Activated T-cell treated with anti-CD3 and anti-CD28 coated beads, Interleukin-2, amount 50 U/mL, for 48 hours (primary cell): ENCODE results near the gene SLC22A15.
A peak's percentile ranks its signal among the peaks of the same experiment; 100 is the strongest.
"Not testable (repeated sequence)": the region's sequence is repeated elsewhere in the genome, so short reads cannot be mapped to it uniquely, and the experiment has no call there.

ENCODE experiments used
- DNase-seq, 2 experiments: peaks; one replicate each; pipeline ENCODE4 v3.0.0-alpha.2; 2020

Gene SLC22A15

DNA sequence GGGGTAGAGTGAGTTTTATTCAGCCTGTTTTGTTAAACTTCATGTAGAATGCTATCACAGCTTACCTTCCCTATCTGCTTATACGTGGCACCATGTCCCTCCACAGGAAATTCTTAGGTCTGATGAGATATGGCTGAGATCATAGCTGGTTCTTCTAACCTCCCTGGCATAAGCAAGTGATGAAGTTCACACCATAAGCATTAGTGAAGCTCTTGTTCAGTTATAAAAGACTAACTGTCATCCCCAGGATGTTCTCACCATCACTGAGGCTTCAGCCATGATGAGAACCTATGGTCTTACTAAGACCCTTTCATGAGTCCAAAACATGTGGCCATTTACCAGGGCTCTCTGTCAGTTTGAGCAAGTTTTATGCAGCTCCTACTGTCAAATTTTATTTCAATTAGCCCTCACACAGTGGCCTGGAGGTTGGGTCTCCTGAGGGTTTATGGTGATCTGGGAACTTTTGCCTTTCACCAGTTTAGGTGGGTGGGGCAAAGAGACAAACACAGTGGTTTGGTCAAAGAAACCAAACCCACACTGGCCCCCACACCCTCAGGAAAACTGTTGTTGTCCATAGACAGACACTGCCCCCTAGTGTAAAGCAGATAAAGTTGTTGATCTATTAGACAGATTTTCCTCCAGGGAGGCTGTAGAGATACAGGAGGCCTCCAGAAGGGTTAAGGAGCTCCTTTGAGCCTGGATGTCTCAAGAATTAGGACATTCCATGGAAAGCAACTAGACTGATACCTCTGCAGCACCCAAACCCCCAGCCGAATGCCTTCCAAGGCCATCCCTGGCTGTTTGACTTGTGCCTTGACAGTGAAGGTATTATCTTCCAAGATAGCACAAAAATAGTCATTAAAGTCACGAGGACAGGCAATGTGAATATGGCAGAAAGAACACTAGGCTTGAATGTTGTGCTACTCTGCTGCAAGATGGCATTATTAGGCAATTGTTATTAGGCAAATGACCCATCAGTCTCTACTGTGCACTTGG is 5.0 kb downstream of the SLC22A15 start:
- DNase-seq: peak; percentile 24 to 28

DNA sequence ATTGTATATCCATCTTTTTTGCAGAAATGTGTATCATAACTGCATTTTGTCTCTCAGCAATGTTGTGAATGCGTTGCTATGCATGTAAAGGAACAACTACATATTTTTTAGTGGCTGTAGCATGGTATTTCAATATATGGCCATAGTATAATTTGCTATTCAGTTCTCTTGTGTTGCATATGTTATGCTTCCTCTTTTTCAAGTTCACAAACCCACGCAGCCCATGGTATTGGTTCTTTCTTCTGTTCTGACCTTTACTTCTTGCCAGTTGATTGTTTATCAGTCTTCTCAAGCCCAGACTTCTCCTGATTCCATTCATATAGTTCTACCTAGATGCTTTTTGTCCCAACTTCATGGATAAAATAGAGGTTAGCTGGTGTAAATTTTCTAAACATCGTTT is 6.1 kb downstream of the SLC22A15 start:
- DNase-seq: no peak

DNA sequence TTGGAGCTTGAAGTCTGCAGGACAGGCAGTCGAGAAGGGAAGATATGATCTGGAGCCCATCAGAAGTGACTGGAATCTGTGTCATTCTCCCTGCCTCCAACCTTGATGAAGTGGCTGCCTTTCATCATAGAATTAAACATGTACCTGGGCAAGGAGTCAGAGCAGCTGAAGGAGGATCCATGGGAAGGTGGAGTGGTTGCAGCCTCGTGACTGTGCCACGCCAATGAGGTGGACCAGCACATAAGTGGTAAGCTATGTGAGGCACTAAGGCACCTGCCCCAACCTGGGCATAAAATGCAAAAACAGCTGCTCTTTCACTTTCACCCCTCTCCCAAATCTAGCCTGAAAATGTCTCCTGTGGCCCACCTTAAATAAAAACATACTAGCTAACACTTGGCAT is 7.3 kb downstream of the SLC22A15 start:
- DNase-seq: no peak

DNA sequence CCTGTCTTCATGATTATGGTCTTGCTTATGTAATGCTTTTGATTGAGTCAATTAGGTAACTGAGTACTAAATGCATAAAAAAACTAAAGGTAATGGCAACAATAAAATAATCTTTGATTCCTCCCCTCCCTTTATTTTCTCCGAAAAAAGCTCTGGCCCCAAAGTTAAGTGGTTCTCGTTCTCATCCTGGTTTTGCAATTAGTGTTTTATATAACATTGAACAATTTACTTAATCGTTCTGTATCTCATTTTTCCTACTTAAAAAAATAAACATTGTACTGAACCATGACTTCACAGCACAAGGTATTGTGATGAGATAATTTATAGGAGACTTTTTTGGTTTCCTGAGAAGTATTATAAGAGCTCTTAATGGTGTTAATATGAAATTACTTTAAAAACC is 11.3 kb downstream of the SLC22A15 start:
- no peak for DNase-seq

DNA sequence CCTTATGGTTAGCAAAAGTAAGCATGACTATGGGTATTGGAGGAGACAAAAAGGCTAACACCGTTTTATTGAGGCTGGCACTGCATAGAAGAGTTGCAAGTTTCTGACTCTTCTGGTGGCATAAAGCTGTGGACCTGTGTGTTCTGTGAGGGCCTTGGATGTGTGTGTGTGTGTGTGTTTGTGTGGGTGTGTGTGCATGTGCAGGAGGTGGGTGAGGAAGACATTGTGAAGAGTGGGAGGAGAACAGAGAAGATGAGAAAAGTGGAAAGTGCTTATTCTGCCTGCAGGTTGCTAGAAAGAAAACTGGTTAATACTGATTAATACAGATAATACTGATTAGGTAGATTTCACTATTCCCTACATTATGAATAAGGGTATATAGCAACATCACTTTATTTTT is 12.6 kb downstream of the SLC22A15 start:
- no peak for DNase-seq

DNA sequence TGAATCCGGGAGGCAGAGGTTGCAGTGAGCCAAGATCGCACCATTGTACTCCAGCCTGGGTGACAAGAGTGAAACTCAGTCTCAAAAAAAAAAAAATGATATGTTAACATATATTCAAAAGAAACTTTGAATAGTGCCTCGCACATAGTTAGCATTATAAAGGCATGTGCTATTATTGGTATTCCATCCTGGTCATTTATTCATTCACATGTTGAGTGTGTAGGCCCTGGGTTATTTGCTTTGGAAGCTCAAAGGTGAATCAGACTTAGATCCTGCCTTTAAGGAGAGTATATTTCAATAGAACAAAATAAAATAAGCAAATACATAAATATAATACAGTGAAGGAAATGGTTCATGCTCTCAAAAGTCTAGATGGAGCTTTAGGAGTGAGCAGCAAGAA is 13.4 kb downstream of the SLC22A15 start:
- no peak for DNase-seq

DNA sequence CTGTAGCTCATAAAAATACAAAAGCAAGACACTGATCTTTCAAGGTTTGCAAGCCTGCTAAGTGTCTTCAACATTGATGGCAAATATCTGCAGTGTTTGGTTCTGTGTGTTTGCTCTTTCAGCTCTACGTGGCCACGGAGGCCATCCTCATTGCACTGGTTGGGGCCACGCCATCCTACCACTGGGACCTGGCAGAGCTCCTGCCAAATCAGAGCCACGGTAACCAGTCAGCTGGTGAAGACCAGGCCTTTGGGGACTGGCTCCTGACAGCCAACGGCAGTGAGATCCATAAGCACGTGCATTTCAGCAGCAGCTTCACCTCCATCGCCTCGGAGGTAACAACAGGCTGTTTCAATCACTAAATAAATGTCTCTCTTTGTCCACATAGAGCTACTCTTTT is 15.6 kb downstream of the SLC22A15 start:
- no peak for DNase-seq

DNA sequence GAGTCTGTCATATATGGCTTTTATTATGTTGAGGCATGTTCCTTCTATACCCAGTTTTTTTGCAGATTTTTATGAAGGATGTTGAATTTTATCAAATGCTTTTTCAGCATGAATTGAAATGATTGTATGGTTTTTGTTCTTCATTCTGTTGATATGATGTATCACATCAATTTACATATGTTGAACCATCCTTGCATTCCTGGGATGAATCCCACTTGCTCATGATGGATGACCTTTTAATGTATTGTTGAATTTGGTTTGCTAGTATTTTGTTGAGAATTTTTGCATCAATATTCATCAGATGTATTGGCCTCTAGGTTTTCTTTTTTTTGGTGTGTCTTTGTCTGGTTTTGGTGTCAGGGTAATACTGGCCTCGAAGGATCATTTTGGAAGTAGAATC is 21.6 kb downstream of the SLC22A15 start:
- not testable (repeated sequence) for DNase-seq

DNA sequence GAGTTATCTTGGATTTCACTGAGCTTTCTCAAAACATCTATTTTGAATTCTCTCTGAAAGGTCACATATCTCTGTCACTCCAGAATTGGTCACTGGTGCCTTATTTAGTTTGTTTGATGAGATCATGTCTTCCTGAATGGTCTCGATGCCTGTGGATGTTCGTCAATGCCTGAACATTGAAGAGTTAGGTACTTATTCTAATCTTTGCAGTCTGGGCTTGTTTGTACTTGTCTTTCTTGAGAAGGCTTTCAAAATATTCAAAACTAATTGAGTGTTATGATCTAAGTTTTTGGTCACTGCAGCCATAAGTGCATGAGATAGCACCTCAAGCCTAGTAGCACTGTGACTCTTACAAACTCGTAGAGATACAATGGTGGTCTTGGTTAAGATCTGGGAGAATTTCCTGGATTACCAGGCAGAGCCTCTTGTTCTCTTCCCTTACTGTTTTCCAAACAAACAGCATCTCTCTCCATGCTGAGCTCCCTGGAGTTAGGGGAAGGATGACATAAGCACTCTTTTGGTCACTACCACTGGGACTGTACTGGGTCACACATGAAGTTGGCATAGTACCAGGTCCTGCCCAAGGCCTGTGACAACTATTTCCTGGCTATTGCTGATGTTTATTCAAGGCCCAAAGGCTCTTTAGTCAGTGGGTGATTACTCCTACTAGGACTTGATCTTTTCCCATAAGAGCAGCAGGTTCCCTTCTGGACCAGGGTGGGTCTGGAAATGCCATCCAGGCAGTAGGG is 25.6 kb downstream of the SLC22A15 start:
- no peak for DNase-seq

DNA sequence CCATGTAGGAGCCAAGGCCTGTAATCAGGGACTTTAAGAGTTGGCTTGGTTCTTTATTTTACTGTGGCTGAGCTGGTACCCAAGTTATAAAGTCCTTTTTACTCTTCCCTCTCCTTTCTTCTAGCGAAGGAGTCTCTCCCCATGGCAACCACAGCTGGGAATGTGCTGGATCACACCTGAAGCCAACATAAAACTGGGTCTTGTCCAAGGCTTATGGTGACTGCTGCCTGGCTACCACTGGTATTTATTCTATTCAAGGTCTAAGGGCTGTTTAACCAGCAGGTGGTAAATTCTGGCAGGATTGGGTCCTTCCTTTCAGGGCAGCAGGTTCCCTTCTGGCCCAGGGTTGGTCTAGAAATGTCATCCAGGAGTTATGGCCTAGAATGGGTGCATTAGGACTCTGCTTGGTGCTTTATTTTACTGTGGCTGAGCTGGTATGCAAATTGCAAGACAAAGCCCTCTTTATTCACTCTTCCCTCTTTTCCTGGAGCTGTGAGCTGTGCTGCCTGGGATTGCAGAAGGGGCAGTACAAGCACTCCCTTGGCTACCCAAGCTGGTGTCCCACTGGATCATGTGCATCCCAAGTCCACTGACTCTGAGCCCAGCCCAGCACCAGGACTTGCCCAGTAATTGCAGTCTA is 26.6 kb downstream of the SLC22A15 start:
- DNase-seq: no peak

DNA sequence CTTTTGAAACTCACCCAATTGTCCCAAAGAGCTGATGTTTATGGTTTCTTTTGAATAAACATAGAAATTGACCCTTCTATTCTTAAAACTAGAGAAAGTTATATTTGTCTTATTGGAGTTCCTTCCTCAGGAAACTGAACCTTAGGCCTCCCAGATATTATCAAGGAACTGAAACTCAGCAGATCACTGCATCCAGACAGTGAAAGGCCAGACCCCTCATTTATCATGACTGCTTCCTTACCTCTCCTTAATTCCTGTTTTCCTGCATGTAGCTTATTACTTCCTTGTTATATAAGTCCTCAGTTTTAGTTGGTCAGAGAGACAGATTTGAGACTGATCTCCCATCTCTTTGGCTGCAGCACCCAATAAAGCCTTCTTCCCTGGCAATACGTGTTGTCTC is 27.5 kb downstream of the SLC22A15 start:
- no peak for DNase-seq

DNA sequence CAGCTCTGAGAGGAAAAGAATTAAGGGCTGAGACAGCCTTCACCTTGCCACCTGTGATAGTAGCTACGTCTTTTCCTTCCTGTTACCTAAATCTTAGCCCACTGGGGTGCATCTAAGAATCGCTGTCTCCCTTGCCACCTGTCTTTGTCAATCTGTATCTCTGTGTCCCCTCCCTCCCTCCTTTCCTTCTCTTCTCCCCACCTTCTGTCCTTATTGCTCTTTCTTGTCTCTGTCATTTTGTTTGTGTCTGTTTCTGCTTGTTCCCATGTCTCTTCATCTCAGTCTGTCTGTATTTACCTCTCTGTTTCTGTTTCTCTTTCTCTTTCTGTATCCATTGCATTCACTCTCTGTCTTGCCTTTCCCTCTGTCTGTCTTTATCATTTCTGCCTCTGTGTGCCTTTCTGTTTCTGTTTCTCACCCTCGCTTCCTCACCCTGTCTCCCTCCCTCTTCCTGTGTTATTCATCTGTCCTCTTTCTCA is 30.2 kb downstream of the SLC22A15 start:
- DNase-seq: no peak

DNA sequence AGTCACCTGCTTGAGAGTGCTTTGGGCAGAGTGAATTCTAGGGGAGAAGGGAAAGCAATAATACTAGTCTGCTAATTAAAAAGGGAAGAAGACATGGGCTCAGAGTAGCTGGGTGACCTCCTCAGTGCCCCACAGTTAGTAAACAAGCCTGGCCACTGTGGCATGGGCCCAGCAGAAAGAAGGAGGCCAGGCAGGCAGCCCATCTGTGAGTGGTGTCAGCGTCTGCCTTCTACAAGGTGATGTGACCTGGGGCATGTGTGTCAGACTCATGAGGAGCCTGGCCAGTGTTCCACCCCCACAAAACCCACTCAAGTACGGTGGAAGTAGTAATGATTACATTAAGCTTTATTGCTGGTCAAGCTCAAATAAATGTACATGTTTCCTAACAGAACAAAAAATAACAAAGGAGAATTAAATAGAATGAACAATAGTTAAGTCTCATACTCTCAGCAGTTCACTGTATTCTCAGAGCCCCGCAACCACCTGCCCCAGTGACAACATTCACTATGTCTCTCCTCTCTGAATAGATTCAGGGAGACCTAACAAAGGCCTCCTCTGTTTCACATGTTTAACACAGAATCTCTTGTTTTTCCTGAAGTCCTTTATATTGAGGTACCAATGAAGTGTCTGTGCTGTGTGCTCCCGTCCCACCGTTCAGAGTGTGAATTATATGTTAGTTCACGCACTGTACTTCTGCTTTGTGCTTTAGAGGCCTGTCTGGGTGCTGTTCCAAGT is 32.5 kb downstream of the SLC22A15 start:
- DNase-seq: no peak

DNA sequence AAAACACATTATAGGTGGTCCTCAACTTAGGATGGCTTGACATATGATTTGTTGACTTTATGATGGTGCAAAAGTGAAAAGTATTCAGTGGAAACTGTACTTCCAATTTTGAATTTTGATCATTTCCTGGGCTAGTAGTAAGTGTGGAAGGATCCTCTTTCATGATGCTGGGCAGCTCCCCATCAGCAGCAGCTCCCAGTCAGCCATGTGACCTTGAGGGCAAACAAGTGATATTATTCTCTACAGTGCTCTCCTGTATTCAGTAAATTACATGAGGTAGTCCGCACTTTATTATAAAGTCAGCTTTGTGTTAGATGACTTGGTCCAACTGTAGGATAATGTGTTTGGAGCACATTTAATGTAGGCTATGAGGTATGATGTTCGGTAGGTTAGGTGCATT is 36.4 kb downstream of the SLC22A15 start:
- DNase-seq: no peak

DNA sequence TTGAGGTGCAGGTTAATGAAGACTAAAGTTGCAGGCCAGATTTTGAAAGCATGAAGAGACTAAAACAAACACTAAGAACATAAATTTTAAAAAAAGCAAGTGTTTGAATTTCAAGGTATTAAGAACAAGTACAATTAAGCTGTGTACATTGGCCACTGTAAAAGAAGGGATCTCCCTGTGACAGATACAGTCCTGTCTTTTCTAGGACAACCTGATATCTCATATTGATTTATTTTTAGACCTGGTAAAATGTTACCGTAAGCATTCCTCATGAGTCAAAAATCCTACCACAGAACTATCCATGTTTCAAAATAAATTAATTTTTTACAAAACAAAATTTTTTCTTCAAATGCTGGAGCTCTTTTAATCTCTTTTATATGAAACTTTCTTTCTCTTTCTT is 39.4 kb downstream of the SLC22A15 start:
- DNase-seq: no peak

DNA sequence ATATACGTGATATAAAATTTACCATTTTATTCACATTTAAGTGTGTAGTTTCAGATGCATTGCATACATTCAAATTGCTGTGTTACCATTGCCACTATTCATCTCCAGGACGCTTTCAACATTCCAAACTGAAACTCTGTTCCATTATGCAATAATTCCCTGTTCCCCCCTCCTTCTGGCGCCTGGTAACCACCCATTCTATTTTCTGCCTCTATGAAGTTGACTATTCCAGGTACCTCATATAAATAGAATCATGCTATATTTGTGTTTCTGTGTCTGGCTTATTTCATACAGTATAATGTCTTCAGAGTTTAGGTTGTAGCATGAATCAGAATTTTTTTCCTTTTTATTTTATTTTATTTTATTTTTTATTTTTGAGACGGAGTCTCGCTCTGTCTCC is 41.7 kb downstream of the SLC22A15 start:
- DNase-seq: no peak

DNA sequence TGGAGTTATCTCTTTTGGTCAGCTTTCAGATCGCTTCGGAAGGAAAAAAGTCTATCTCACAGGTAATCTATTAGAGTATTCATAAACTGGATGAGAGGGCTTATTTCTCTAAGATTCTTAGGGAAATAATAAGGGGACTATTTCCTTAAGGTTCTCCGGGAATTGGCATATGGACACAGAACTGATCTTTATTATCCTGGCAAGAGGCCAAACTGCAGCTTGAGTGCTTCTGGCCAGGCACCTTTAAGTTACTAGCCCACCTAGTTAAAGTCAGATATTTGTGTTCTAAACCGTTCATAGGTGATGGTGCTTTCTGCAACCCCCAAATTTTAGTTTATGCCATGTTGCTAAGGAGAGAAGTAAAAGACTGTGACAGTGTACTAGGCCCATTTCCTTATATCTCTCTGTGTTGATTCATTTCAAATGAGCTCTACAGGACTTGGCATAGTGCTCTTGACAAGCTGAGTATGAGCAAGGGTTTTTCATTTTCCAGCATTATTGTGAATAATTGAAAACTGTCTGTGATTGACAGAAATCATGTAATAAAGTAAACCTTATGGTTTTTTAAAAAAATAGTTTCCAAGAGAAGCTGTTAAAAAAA is 43.4 kb downstream of the SLC22A15 start:
- no peak for DNase-seq

DNA sequence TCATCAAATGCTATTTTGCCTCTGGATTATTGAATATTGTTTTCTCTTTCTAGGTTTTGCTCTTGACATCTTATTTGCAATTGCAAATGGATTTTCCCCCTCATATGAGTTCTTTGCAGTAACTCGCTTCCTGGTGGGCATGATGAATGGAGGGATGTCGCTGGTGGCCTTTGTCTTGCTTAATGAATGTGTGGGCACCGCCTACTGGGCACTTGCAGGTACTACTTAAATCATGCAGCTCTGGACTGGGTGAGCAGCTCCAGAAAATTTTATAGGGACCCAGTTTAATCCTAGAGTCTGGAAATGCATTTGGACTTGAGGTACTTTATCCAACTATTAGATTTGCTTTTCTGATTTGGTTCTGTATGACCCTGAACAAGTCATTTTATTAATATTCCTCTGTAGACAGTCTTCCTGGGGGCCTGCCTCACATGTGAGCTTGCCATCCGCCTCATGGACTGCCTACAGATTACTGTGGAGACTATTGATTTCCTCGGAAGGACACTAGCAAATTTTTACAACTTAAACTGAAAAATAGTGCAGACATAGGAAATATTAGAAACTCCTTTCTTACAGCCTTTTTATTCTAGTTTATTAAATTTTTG is 44.5 kb downstream of the SLC22A15 start:
- DNase-seq: peak; percentile 62 to 64

DNA sequence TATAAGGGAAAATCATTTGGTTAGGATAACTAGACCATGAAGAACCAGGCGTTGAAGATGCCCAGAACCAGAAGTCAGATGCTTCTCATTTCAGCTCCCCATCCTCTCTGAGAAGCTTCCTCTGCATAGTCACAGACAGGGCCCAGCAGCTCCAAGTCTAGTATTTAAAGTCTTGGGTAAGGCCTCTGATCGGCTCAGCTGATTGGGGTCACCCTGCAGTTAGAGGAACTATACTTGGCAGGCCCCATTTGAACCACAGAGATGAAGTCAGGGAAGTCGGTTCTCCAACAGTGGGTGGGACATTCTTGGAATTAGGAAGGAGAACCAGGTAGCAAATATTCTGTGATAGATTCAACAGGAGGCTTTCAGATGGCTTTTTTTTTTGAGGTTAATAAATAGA is 48.3 kb downstream of the SLC22A15 start:
- no peak for DNase-seq

DNA sequence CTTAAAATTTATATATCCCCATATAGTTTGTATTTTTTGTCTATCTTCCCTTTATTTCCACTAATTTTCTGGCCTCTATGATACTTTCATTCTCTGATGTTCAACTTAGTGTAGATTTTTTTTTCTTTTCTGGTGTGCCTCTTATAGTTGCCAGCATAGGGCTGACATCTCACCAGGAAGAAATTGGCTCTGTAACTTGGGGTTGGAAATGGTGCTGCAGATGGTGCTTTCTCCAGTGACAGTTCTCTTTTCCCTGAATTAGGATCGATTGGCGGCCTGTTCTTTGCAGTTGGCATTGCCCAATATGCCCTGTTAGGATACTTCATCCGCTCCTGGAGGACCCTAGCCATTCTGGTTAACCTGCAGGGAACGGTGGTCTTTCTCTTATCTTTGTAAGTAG is 50.3 kb downstream of the SLC22A15 start:
- no peak for DNase-seq

DNA sequence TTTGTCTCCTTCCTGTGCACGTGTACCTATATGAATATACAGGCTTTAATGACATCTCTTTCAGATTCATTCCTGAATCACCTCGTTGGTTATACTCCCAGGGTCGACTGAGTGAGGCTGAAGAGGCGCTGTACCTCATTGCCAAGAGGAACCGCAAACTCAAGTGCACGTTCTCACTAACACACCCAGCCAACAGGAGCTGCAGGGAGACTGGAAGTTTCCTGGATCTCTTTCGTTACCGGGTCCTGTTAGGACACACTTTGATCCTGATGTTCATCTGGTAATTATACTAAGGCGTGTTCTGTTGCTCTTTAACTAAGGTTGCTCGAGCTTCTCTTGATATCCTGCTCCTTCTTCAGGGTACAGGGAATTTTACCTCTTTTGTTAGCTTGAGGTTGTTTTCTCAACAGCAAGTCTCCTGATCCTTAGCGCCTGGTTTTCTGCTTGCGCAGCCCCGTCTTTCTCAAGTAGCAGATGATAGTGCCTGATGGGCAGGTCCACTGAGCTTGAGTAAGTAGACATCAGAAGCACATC is 55.1 kb downstream of the SLC22A15 start:
- DNase-seq: no peak

DNA sequence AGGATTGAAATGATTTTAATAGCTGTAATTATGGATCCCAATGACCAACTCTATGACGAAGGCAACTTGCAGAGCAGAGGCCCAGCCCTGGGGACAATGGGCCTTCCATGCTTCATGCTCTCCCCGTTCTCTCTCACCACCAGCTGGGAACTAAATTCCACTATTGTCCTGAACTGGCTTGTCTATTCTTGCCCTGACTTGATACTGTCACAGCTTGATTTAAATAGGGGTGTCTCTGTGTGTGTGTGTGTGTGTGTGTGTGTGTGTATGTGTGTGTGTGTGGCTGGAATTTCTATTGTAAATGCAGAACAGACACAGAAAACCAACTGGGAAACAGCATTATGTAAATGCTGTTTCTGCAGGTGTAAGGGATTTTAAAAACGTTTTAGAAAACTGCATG is 57.0 kb downstream of the SLC22A15 start:
- DNase-seq: no peak
